A549 (cell line): Measurements from ENCODE around the gene LY6G6D. TPM values are rescaled to one million over a fixed set of nuclear protein-coding genes. Genes with fewer than 3 reads are reported as not detected.

Experiments used
- ATAC-seq, 2 experiments: fragments of 200-7000 bp in 1 of 2; fragments of >200 bp in 1 of 2; cut with Nextera tagmentation in 1 of 2; cut with Tn5 transposase in 1 of 2; 3 replicates each; pipeline versions ENCODE4 v1.8.0 to v1.9.1; 2018 to 2020; ENCODE audit warnings: mild to moderate bottlenecking in 1 of 2, moderate library complexity in 1 of 2
- CTCF ChIA-PET: fragments of 300-600 bp; sonication (Branson Sonifier 250); formaldehyde crosslinking; extraction: SDS; loops from one replicate; lab custom pipeline; 2021; ENCODE audit warnings: antibody characterized with exemption, inconsistent platforms; lab: Yijun Ruan, JAX
- POLR2A ChIA-PET: fragments of 350-600 bp; formaldehyde crosslinking; extraction: SDS; loops from one replicate; lab custom pipeline; 2021; ENCODE audit warnings: antibody characterized with exemption, inconsistent platforms; lab: Yijun Ruan, JAX
- DNase-seq, 2 experiments: peaks; one replicate each; pipeline versions ENCODE4 v3.0.0 to v3.0.0-alpha.2; 2011 to 2016; ENCODE audit warnings: low read depth in 1 of 2, low spot score in 1 of 2
- FAIRE-seq: peaks from 2 replicates; lab custom pipeline; 2011; peaks lifted over from hg19 to GRCh38; lab: Jason Lieb, UNC
- H3K27ac ChIP-seq, 2 experiments: fragments of >200 bp; sonication (Bioruptor Twin); formaldehyde crosslinking; 3 replicates each; pipeline ENCODE4 v1.5.1; 2016 to 2017
- H3K4me1 ChIP-seq: fragments of >200 bp; sonication (Bioruptor Twin); formaldehyde crosslinking; 3 replicates; pipeline ENCODE4 v1.6.1; 2016
- H3K4me2 ChIP-seq: fragments of >200 bp; sonication (Bioruptor Twin); formaldehyde crosslinking; 3 replicates; pipeline ENCODE4 v1.6.1; 2016
- H3K4me3 ChIP-seq: fragments of >200 bp; sonication (Bioruptor Twin); formaldehyde crosslinking; 3 replicates; pipeline ENCODE4 v1.5.1; 2016
- H3K9me3 ChIP-seq: fragments of >200 bp; sonication (Bioruptor Twin); formaldehyde crosslinking; 3 replicates; pipeline ENCODE4 v1.6.1; 2016
- BCL3 ChIP-seq: fragments of >200 bp; sonication (Bioruptor Twin); formaldehyde crosslinking; IDR thresholded peaks from 3 replicates; pipeline ENCODE4 v1.6.1; 2016
- BHLHE40 ChIP-seq: IDR thresholded peaks from 2 replicates; pipeline ENCODE4 v1.6.1; 2012; ENCODE audit warnings: low read depth, low read length, inconsistent platforms
- CEBPB ChIP-seq, 2 experiments: fragments of >200 bp in 1 of 2; sonication (Bioruptor Twin) in 1 of 2; formaldehyde crosslinking in 1 of 2; IDR thresholded peaks; 2 replicates each; pipeline ENCODE4 v1.6.1; 2012 to 2016
- EHMT2 ChIP-seq: fragments of 200-600 bp; sonication (generic); IDR thresholded peaks from 2 replicates; pipeline ENCODE4 v1.6.1; 2016; ENCODE audit warnings: antibody characterized with exemption, low read depth, mild to moderate bottlenecking, moderate library complexity
- ESRRA ChIP-seq: fragments of 150-350 bp; IDR thresholded peaks from 2 replicates; pipeline ENCODE4 v1.6.1; 2014; ENCODE audit warnings: mild to moderate bottlenecking, low read length, borderline replicate concordance
- FOSB ChIP-seq: fragments of 250-450 bp; sonication (Bioruptor Pico); IDR thresholded peaks from 2 replicates; pipeline ENCODE4 v1.5.0; 2020; ENCODE audit warnings: mild to moderate bottlenecking, moderate library complexity
- HEYL ChIP-seq: fragments of 250-450 bp; sonication (Bioruptor Pico); IDR thresholded peaks from 2 replicates; pipeline ENCODE4 v1.8.0; 2021; ENCODE audit warnings: mild to moderate bottlenecking, moderate library complexity
- HOXA7 ChIP-seq: fragments of 250-450 bp; sonication (Bioruptor Pico); IDR thresholded peaks from 2 replicates; pipeline ENCODE4 v1.5.0; 2020; ENCODE audit warnings: mild to moderate bottlenecking, moderate library complexity
- JUN ChIP-seq, 2 experiments: fragments of >200 bp; sonication (Bioruptor Twin); formaldehyde crosslinking; IDR thresholded peaks; 2 replicates in 1 of 2; 3 replicates in 1 of 2; pipeline ENCODE4 v1.6.1; 2016 to 2017
- JUNB ChIP-seq: fragments of >200 bp; sonication (Bioruptor Twin); formaldehyde crosslinking; IDR thresholded peaks from 2 replicates; pipeline ENCODE4 v1.6.1; 2016
- KDM5A ChIP-seq: fragments of 200-600 bp; sonication (generic); IDR thresholded peaks from 2 replicates; pipeline ENCODE4 v1.6.1; 2016; ENCODE audit warnings: antibody characterized with exemption, mild to moderate bottlenecking
- PHF8 ChIP-seq: fragments of 200-600 bp; sonication (generic); IDR thresholded peaks from 2 replicates; pipeline ENCODE4 v1.6.1; 2016; ENCODE audit warnings: low read depth, mild to moderate bottlenecking, antibody characterized with exemption, moderate library complexity, borderline replicate concordance
- POLR2A ChIP-seq: IDR thresholded peaks from 2 replicates; pipeline ENCODE4 v1.6.1; 2012; ENCODE audit warnings: mild to moderate bottlenecking, low read length
- RAD21 ChIP-seq, 2 experiments: fragments of >200 bp in 1 of 2; sonication (Bioruptor Twin) in 1 of 2; formaldehyde crosslinking in 1 of 2; IDR thresholded peaks in 1 of 2; conservative IDR thresholded peaks in 1 of 2; 2 replicates in 1 of 2; 3 replicates in 1 of 2; pipeline ENCODE4 v1.6.1; 2012 to 2018; ENCODE audit warnings: inconsistent platforms in 1 of 2
- RCOR1 ChIP-seq: fragments of 150-350 bp; IDR thresholded peaks from 2 replicates; pipeline ENCODE4 v1.6.1; 2014; ENCODE audit warnings: antibody characterized with exemption, low read length, low read depth
- RNF2 ChIP-seq: fragments of 200-600 bp; sonication (generic); IDR thresholded peaks from 2 replicates; pipeline ENCODE4 v1.6.1; 2016; ENCODE audit warnings: low read depth, mild to moderate bottlenecking, antibody characterized with exemption, moderate library complexity, borderline replicate concordance
- SREBF2 ChIP-seq: fragments of 450-650 bp; IDR thresholded peaks from 2 replicates; pipeline ENCODE4 v1.6.1; 2014; ENCODE audit warnings: mild to moderate bottlenecking, moderate library complexity
- TFCP2L1 ChIP-seq: fragments of 250-450 bp; sonication (Bioruptor Pico); IDR thresholded peaks from 2 replicates; pipeline ENCODE4 v1.5.0; 2021; ENCODE audit warnings: mild to moderate bottlenecking
- ZFP36 ChIP-seq: fragments of 450-650 bp; IDR thresholded peaks from 2 replicates; pipeline ENCODE4 v1.6.1; 2014; ENCODE audit warnings: borderline replicate concordance; ENCODE audit not compliant: partially characterized antibody
- ZNF302 ChIP-seq: fragments of 250-450 bp; sonication (Bioruptor Pico); IDR thresholded peaks from 2 replicates; pipeline ENCODE4 v1.9.0; 2021; ENCODE audit warnings: inconsistent platforms, mild to moderate bottlenecking, moderate library complexity
- WGBS: methylation state at CpG from one replicate; pipeline ENCODE4 v1.1.6; 2017; ENCODE audit errors: missing lambda C conversion rate; 5-methylcytosine and 5-hydroxymethylcytosine counted together
- polyA plus RNA-seq, 4 experiments: library from polyadenylated mRNA; depleted of rRNA in 3 of 4; stranded (reverse); fragments of >200 nt; fragmentation: RNase III in 1 of 4; extraction: RNeasy Plus Mini Kit Qiagen cat#74134 plus additional on column Dnase treatment in 1 of 4; gene quantifications; 2 replicates in 3 of 4; 3 replicates in 1 of 4; pipeline ENCODE4 v1.2.3, GENCODE V29; 2011 to 2017
- TF ChIP-seq, protein P1 (sequence below): IDR thresholded peaks from 2 replicates; pipeline ENCODE4 v1.6.1; 2012; ENCODE audit warnings: low read depth, borderline replicate concordance
- TF ChIP-seq, protein P2 (sequence below): fragments of 450-650 bp; IDR thresholded peaks from 2 replicates; pipeline ENCODE4 v1.6.1; 2014; ENCODE audit warnings: antibody characterized with exemption
- TF ChIP-seq, protein P3 (sequence below): fragments of 200-600 bp; sonication (generic); IDR thresholded peaks from 2 replicates; pipeline ENCODE4 v1.6.1; 2016; ENCODE audit warnings: antibody characterized with exemption, mild to moderate bottlenecking, moderate library complexity
- TF ChIP-seq, protein P4 (sequence below): IDR thresholded peaks from 2 replicates; pipeline ENCODE4 v1.6.1; 2012
- TF ChIP-seq, protein P5 (sequence below): fragments of 250-450 bp; sonication (Bioruptor Pico); IDR thresholded peaks from 2 replicates; pipeline ENCODE4 v1.5.0; 2021; ENCODE audit warnings: mild to moderate bottlenecking, moderate library complexity, borderline replicate concordance

The LY6G6D gene
- polyA plus RNA-seq, 2 of the 4 experiments (the other 2 are of a cell fraction): not detected

DNA sequence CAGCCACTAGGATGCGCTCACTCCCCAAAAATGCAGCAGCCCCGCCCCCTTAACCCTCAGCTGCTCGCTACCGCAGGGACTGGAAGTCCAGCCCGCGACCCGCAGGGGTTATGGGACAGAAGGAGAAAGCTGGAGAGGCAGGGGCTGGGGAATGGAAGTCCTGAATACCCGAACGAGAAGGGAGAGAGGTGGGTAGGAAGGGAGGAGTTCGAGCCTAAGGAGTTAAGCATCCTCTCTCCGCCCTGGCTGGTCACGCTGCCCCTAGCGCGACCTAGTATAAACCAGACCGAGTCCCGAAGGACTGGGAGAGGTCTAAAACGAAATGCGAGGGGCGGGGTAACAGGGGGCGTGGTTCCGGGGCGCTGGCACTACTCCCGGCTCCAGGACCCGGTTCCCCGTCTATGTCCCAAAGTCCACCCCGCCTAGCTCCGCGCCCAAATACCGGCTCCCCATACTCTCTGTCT, 14.4 kb downstream of the LY6G6D start (continued):
- TF ChIP-seq RCOR1: no peak
- no peak for TF ChIP-seq RNF2
- TF ChIP-seq JUNB: no peak
- TF ChIP-seq EHMT2: no peak
- no peak for TF ChIP-seq HEYL (CRISPR knock-in tag)
- TF ChIP-seq, protein P1, sequence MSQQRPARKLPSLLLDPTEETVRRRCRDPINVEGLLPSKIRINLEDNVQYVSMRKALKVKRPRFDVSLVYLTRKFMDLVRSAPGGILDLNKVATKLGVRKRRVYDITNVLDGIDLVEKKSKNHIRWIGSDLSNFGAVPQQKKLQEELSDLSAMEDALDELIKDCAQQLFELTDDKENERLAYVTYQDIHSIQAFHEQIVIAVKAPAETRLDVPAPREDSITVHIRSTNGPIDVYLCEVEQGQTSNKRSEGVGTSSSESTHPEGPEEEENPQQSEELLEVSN: no peak
- TF ChIP-seq ESRRA: no peak
- TF ChIP-seq POLR2A: peak; percentile 35
- no peak for TF ChIP-seq BHLHE40
- no peak for TF ChIP-seq ZFP36
- TF ChIP-seq, protein P2, sequence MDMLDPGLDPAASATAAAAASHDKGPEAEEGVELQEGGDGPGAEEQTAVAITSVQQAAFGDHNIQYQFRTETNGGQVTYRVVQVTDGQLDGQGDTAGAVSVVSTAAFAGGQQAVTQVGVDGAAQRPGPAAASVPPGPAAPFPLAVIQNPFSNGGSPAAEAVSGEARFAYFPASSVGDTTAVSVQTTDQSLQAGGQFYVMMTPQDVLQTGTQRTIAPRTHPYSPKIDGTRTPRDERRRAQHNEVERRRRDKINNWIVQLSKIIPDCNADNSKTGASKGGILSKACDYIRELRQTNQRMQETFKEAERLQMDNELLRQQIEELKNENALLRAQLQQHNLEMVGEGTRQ: no peak
- TF ChIP-seq CEBPB (IDR thresholded peaks at IDR 0.05): no peak
- TF ChIP-seq KDM5A: 0 out of 2 replicates have a peak, but pooled peaks have one; percentile 0
- TF ChIP-seq RAD21 (conservative IDR thresholded peaks at IDR 0.05 in 1 of 2, IDR thresholded peaks at IDR 0.05 in 1 of 2): peak; percentile 77 to 85; a peak in 4 of 5 replicates

- peak; percentile 53 to 81 for DNase-seq
- POLR2A ChIA-PET: interaction anchor here (0.5 to 2.0 kb wide), 6 partner anchors 9 to 189 kb away, joined by 3 to 9 read pairs (median 4); partner anchors contain the start of genes ABHD16A, DDX39B, HSPA1A and HSPA1B
- Histone ChIP-seq H3K4me1 (peaks cover 17% of the 10 kb centered on the region), H3K4me2 (peak overlapping the region; percentile 83), H3K27ac (peak overlapping the region; percentile 76 to 95), H3K4me3 (peak overlapping the region; percentile 58), H3K9me3 (no peaks in the 10 kb centered on the region)
- TF ChIP-seq ZNF302 (CRISPR knock-in tag) (no peak), BCL3 (peak; percentile 44; the same call in 1 of the 3 replicates), HOXA7 (CRISPR knock-in tag) (peak; percentile 76; the same call in 1 of the 2 replicates), TFCP2L1 (CRISPR knock-in tag) (peak; percentile 48; the same call in 1 of the 2 replicates), FOSB (CRISPR knock-in tag) (peak; percentile 86), PHF8 (no peak), POLR2A (no peak), JUN (IDR thresholded peaks at IDR 0.05) (peak; percentile 23 to 73; a peak in 3 of 5 replicates), SREBF2 (no peak)
- TF ChIP-seq, protein P3, sequence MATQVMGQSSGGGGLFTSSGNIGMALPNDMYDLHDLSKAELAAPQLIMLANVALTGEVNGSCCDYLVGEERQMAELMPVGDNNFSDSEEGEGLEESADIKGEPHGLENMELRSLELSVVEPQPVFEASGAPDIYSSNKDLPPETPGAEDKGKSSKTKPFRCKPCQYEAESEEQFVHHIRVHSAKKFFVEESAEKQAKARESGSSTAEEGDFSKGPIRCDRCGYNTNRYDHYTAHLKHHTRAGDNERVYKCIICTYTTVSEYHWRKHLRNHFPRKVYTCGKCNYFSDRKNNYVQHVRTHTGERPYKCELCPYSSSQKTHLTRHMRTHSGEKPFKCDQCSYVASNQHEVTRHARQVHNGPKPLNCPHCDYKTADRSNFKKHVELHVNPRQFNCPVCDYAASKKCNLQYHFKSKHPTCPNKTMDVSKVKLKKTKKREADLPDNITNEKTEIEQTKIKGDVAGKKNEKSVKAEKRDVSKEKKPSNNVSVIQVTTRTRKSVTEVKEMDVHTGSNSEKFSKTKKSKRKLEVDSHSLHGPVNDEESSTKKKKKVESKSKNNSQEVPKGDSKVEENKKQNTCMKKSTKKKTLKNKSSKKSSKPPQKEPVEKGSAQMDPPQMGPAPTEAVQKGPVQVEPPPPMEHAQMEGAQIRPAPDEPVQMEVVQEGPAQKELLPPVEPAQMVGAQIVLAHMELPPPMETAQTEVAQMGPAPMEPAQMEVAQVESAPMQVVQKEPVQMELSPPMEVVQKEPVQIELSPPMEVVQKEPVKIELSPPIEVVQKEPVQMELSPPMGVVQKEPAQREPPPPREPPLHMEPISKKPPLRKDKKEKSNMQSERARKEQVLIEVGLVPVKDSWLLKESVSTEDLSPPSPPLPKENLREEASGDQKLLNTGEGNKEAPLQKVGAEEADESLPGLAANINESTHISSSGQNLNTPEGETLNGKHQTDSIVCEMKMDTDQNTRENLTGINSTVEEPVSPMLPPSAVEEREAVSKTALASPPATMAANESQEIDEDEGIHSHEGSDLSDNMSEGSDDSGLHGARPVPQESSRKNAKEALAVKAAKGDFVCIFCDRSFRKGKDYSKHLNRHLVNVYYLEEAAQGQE: peak; percentile 30; the same call in 1 of the 2 replicates
- TF ChIP-seq, protein P4, sequence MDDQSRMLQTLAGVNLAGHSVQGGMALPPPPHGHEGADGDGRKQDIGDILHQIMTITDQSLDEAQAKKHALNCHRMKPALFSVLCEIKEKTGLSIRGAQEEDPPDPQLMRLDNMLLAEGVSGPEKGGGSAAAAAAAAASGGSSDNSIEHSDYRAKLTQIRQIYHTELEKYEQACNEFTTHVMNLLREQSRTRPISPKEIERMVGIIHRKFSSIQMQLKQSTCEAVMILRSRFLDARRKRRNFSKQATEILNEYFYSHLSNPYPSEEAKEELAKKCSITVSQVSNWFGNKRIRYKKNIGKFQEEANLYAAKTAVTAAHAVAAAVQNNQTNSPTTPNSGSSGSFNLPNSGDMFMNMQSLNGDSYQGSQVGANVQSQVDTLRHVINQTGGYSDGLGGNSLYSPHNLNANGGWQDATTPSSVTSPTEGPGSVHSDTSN: peak; percentile 90
- TF ChIP-seq, protein P5, sequence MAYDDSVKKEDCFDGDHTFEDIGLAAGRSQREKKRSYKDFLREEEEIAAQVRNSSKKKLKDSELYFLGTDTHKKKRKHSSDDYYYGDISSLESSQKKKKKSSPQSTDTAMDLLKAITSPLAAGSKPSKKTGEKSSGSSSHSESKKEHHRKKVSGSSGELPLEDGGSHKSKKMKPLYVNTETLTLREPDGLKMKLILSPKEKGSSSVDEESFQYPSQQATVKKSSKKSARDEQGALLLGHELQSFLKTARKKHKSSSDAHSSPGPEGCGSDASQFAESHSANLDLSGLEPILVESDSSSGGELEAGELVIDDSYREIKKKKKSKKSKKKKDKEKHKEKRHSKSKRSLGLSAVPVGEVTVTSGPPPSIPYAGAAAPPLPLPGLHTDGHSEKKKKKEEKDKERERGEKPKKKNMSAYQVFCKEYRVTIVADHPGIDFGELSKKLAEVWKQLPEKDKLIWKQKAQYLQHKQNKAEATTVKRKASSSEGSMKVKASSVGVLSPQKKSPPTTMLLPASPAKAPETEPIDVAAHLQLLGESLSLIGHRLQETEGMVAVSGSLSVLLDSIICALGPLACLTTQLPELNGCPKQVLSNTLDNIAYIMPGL (CRISPR knock-in tag): 0 out of 2 replicates have a peak, but pooled peaks have one; percentile 35
- CTCF ChIA-PET: interaction anchor here (0.6 to 4.7 kb wide), 22 partner anchors 9 to 222 kb away, joined by 3 to 30 read pairs (median 5); partner anchors contain the start of genes LSM2, LY6G5C, LY6G6D and MSH5
- peak; percentile 63 to 83 for ATAC-seq
- 9% methylated on average over 23 of the region's 46 CpGs for WGBS
- FAIRE-seq: no peak
Observed at GRCh38 chr6:31729979-31730630, 15.0 kb downstream of the LY6G6D start.
